ENCODE results near the gene ARL13B.

DNA sequence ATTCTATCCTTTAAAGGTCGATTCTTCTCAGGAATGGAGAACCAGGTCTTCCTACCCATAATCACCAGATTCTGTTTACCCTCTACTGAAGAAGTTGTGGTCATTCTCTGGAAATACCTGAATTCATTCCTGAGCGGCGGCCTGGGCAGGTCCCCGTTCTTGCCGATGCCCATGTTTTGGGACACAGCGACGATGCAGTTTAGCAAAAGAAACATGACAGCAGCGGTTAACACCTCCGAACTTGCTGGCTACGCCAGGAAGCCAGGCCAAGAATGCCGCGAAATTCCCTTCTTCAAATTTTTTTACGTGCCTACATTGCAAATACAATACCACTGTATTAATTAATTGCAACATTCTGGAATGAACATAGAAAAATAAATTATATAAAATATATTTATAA, 81.3 kb downstream of the ARL13B start:
- TF ChIP-seq, protein P1, sequence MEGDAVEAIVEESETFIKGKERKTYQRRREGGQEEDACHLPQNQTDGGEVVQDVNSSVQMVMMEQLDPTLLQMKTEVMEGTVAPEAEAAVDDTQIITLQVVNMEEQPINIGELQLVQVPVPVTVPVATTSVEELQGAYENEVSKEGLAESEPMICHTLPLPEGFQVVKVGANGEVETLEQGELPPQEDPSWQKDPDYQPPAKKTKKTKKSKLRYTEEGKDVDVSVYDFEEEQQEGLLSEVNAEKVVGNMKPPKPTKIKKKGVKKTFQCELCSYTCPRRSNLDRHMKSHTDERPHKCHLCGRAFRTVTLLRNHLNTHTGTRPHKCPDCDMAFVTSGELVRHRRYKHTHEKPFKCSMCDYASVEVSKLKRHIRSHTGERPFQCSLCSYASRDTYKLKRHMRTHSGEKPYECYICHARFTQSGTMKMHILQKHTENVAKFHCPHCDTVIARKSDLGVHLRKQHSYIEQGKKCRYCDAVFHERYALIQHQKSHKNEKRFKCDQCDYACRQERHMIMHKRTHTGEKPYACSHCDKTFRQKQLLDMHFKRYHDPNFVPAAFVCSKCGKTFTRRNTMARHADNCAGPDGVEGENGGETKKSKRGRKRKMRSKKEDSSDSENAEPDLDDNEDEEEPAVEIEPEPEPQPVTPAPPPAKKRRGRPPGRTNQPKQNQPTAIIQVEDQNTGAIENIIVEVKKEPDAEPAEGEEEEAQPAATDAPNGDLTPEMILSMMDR (conservative IDR thresholded peaks at IDR 0.05; ENCODE audit: low read depth, low read length), result no peak
- TF ChIP-seq RAD21 (IDR thresholded peaks at IDR 0.05; ENCODE audit: low read length) (no peak), SMC3 (IDR thresholded peaks at IDR 0.05; ENCODE audit: low read depth, low read length) (no peak), BHLHE40 (IDR thresholded peaks at IDR 0.05; ENCODE audit: low read depth, low read length) (no peak)

Data from IMR-90 (cell line).